ENCODE data around the gene TOMM34.

DNA sequence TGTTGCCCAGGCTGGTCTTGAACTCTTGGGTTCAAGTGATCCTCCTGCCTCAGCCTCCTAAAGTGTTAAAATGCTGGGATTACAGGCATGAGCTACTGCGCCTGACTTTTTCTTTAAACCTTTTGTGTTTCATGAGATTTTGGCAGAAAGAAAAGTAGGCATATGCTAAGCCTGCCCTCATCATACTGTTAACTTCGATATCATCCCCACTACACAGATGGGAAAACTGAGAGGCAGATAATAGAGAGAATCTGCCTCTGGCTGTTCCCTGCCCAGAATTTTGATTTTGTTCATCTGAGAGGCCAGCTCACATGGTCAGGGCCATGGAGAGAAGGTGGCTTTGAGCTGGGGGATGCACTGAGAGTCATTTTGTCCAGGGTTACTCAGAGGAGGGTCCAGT, 42.8 kb downstream of the TOMM34 start:
- TF ChIP-seq POLR2A (IDR thresholded peaks at IDR 0.05) (no peak), CTCF (IDR thresholded peaks at IDR 0.05) (no peak)
